HFFc6 (cell line): ENCODE results near the gene RRP9. TPM values are rescaled to one million over a fixed set of nuclear protein-coding genes. Genes with fewer than 3 reads are reported as not detected.

ENCODE experiments used
- DNase-seq: peaks from one replicate; pipeline ENCODE4 v3.0.0-alpha.2; 2018
- H3K27ac Mint-ChIP-seq: 2 replicates; pipeline ENCODE4 v1.8.0; 2020; ENCODE audit warnings: mild to moderate bottlenecking, mixed read lengths
- H3K27me3 Mint-ChIP-seq: 2 replicates; pipeline ENCODE4 v1.8.0; 2021; ENCODE audit warnings: mild to moderate bottlenecking, moderate library complexity, mixed read lengths; ENCODE audit not compliant: insufficient read depth
- H3K36me3 Mint-ChIP-seq: 2 replicates; pipeline ENCODE4 v1.8.0; 2021; ENCODE audit warnings: low read depth, mixed read lengths
- H3K4me1 Mint-ChIP-seq: 2 replicates; pipeline ENCODE4 v1.8.0; 2020; ENCODE audit warnings: low read depth, mixed read lengths
- H3K4me3 Mint-ChIP-seq: 2 replicates; pipeline ENCODE4 v1.8.0; 2020; ENCODE audit warnings: mild to moderate bottlenecking, moderate library complexity, mixed read lengths
- H3K9me3 Mint-ChIP-seq: 2 replicates; pipeline ENCODE4 v1.8.0; 2020; ENCODE audit warnings: mild to moderate bottlenecking, mixed read lengths
- CTCF ChIP-seq: fragments of 200-600 bp; sonication (generic); IDR thresholded peaks from 2 replicates; pipeline ENCODE4 v1.5.0; 2021; ENCODE audit warnings: antibody characterized with exemption, mild to moderate bottlenecking
- total RNA-seq, 6 experiments: library from RNA; stranded (reverse); fragmentation: NEBNext Ultra II Directional; extraction: Animal tissue kit (Norgen Biotek cat#: 25700); gene quantifications; 2 replicates in 1 of 6; 3 replicates in 5 of 6; pipeline ENCODE4 v1.2.3, GENCODE V29; 2021

The RRP9 gene
- total RNA-seq, 6 experiments from 2014 or later, result 30.0 to 36.6 (median 32.5) TPM

GRCh38 chr3:51945031-51945840 is 3.5 kb upstream of the RRP9 start:
- Mint-ChIP-seq H3K27me3 (no peaks in the 10 kb centered on the region; the same call in 1 of the 2 replicates), H3K9me3 (no peaks in the 10 kb centered on the region), H3K4me1 (peaks cover 19% of the 10 kb centered on the region)

GRCh38 chr3:51944451-51945021 is 2.8 kb upstream of the RRP9 start:
- 0 out of 2 replicates have a peak overlapping the region, but pooled peaks have one; percentile 94 for H3K27ac Mint-ChIP-seq
- peaks cover 26% of the 10 kb centered on the region for H3K4me1 Mint-ChIP-seq
- H3K4me3 Mint-ChIP-seq, result no peak overlapping the region
- H3K9me3 Mint-ChIP-seq, result no peaks in the 10 kb centered on the region
- H3K27me3 Mint-ChIP-seq, result no peaks in the 10 kb centered on the region; the same call in 1 of the 2 replicates
- H3K36me3 Mint-ChIP-seq, result no peaks in the 10 kb centered on the region
- no peak for TF ChIP-seq CTCF
- no peak for DNase-seq

More at GRCh38 chr3:51945031-51945840, 3.5 kb upstream of the RRP9 start:
- Mint-ChIP-seq H3K27ac (no peak overlapping the region), H3K36me3 (no peaks in the 10 kb centered on the region), H3K4me3 (no peak overlapping the region)
- no peak for DNase-seq
- TF ChIP-seq CTCF, result no peak

GRCh38 chr3:51943451-51944391 is 2.0 kb upstream of the RRP9 start:
- DNase-seq, result no peak
- TF ChIP-seq CTCF, result no peak
- Mint-ChIP-seq H3K36me3 (peaks cover 5% of the 10 kb centered on the region), H3K9me3 (no peaks in the 10 kb centered on the region), H3K4me3 (no peak overlapping the region), H3K27ac (peak overlapping the region; percentile 94), H3K4me1 (peaks cover 32% of the 10 kb centered on the region), H3K27me3 (no peaks in the 10 kb centered on the region; the same call in 1 of the 2 replicates)

- DNase-seq, result peak; percentile 50
- H3K4me3 Mint-ChIP-seq, result peak overlapping the region; percentile 82
- peaks cover 32% of the 10 kb centered on the region for H3K4me1 Mint-ChIP-seq
- no peak for TF ChIP-seq CTCF
- no peaks in the 10 kb centered on the region for H3K9me3 Mint-ChIP-seq
- H3K27me3 Mint-ChIP-seq, result no peaks in the 10 kb centered on the region; the same call in 1 of the 2 replicates
- H3K36me3 Mint-ChIP-seq, result peaks cover 5% of the 10 kb centered on the region
- peak overlapping the region; percentile 94 for H3K27ac Mint-ChIP-seq
Observed at GRCh38 chr3:51942603-51943450, 1.1 kb upstream of the RRP9 start.
